ENCODE measurements around the gene CARHSP1.

- TF ChIP-seq, protein P1, sequence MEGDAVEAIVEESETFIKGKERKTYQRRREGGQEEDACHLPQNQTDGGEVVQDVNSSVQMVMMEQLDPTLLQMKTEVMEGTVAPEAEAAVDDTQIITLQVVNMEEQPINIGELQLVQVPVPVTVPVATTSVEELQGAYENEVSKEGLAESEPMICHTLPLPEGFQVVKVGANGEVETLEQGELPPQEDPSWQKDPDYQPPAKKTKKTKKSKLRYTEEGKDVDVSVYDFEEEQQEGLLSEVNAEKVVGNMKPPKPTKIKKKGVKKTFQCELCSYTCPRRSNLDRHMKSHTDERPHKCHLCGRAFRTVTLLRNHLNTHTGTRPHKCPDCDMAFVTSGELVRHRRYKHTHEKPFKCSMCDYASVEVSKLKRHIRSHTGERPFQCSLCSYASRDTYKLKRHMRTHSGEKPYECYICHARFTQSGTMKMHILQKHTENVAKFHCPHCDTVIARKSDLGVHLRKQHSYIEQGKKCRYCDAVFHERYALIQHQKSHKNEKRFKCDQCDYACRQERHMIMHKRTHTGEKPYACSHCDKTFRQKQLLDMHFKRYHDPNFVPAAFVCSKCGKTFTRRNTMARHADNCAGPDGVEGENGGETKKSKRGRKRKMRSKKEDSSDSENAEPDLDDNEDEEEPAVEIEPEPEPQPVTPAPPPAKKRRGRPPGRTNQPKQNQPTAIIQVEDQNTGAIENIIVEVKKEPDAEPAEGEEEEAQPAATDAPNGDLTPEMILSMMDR (IDR thresholded peaks at IDR 0.05), result no peak
- TF ChIP-seq ZFX (IDR thresholded peaks at IDR 0.05; ENCODE audit: borderline replicate concordance), result no peak
These were observed 46.4 kb downstream of the CARHSP1 start for GRCh38 chr16:8822403-8822802.
